H9 (cell line): ENCODE data around the gene MCFD2. TPM values are rescaled to one million over a fixed set of nuclear protein-coding genes. Genes with fewer than 3 reads are reported as not detected.
A peak's percentile ranks its signal among the peaks of the same experiment; 100 is the strongest.

Source experiments
- DNase-seq: peaks from one replicate; pipeline ENCODE4 v3.0.0-alpha.2; 2017
- H2AFZ ChIP-seq: one replicate; pipeline ENCODE4 v1.6.1; 2013; ENCODE audit warnings: mild to moderate bottlenecking, low read length, control low read depth, moderate library complexity
- H2AK5ac ChIP-seq: 2 replicates; pipeline ENCODE4 v1.6.1; 2013; ENCODE audit warnings: low read length, control low read depth, mixed read lengths; ENCODE audit not compliant: insufficient read length
- H2BK120ac ChIP-seq: one replicate; pipeline ENCODE4 v1.6.1; 2013; ENCODE audit warnings: low read depth, mild to moderate bottlenecking, low read length, control low read depth, inconsistent platforms; ENCODE audit not compliant: poor library complexity, severe bottlenecking
- H2BK12ac ChIP-seq: 2 replicates; pipeline ENCODE4 v1.6.1; 2013; ENCODE audit warnings: low read length, control low read depth, mixed read lengths, low read depth; ENCODE audit not compliant: insufficient read length
- H2BK15ac ChIP-seq: 2 replicates; pipeline ENCODE4 v1.6.1; 2013; ENCODE audit warnings: low read depth, low read length, control low read depth
- H2BK20ac ChIP-seq: one replicate; pipeline ENCODE4 v1.6.1; 2013; ENCODE audit warnings: low read depth, mild to moderate bottlenecking, low read length, control low read depth, inconsistent platforms; ENCODE audit not compliant: poor library complexity, severe bottlenecking
- H2BK5ac ChIP-seq: 2 replicates; pipeline ENCODE4 v1.6.1; 2013; ENCODE audit warnings: low read length, control low read depth, mixed read lengths; ENCODE audit not compliant: insufficient read length
- H3K14ac ChIP-seq: 2 replicates; pipeline ENCODE4 v1.6.1; 2013; ENCODE audit warnings: low read length, control low read depth; ENCODE audit not compliant: insufficient read depth
- H3K18ac ChIP-seq: 2 replicates; pipeline ENCODE4 v1.6.1; 2013; ENCODE audit warnings: low read depth, mild to moderate bottlenecking, mixed read lengths, low read length, control low read depth; ENCODE audit not compliant: insufficient read length
- H3K23ac ChIP-seq: 2 replicates; pipeline ENCODE4 v1.6.1; 2013; ENCODE audit warnings: low read length, control low read depth, mixed read lengths, low read depth; ENCODE audit not compliant: insufficient read length
- H3K23me2 ChIP-seq: 2 replicates; pipeline ENCODE4 v1.6.1; 2013; ENCODE audit warnings: low read depth, mild to moderate bottlenecking, mixed read lengths, low read length, control low read depth; ENCODE audit not compliant: insufficient read length, poor library complexity, severe bottlenecking
- H3K27ac ChIP-seq: 2 replicates; pipeline ENCODE4 v1.5.1; 2013; ENCODE audit warnings: low read length, control low read depth, mixed read lengths, low read depth; ENCODE audit not compliant: insufficient read length
- H3K27me3 ChIP-seq: 2 replicates; pipeline ENCODE4 v1.6.1; 2013; ENCODE audit warnings: low read length, control low read depth, inconsistent platforms; ENCODE audit not compliant: insufficient read depth
- H3K4ac ChIP-seq: 2 replicates; pipeline ENCODE4 v1.6.1; 2013; ENCODE audit warnings: low read depth, mild to moderate bottlenecking, control low read depth, inconsistent platforms, low read length, moderate library complexity
- H3K4me1 ChIP-seq: 2 replicates; pipeline ENCODE4 v1.6.1; 2013; ENCODE audit warnings: low read length, control low read depth, inconsistent platforms; ENCODE audit not compliant: insufficient read depth
- H3K4me2 ChIP-seq: 2 replicates; pipeline ENCODE4 v1.6.1; 2013; ENCODE audit warnings: low read length, control low read depth, mixed read lengths; ENCODE audit not compliant: insufficient read length, insufficient read depth
- H3K56ac ChIP-seq: 2 replicates; pipeline ENCODE4 v1.6.1; 2013; ENCODE audit warnings: low read depth, mild to moderate bottlenecking, mixed read lengths, low read length, control low read depth; ENCODE audit not compliant: insufficient read length
- H3K79me1 ChIP-seq: 2 replicates; pipeline ENCODE4 v1.6.1; 2013; ENCODE audit warnings: low read depth, mild to moderate bottlenecking, moderate library complexity, low read length, control low read depth, inconsistent platforms; ENCODE audit not compliant: insufficient read depth, poor library complexity, severe bottlenecking
- H3K79me2 ChIP-seq: 2 replicates; pipeline ENCODE4 v1.6.1; 2013; ENCODE audit warnings: low read length, control low read depth, inconsistent platforms; ENCODE audit not compliant: insufficient read depth
- H3K9ac ChIP-seq: 2 replicates; pipeline ENCODE4 v1.6.1; 2013; ENCODE audit warnings: low read length, control low read depth, mixed read lengths; ENCODE audit not compliant: insufficient read length; ENCODE audit errors: extremely low read depth
- H3K9me3 ChIP-seq: one replicate; pipeline ENCODE4 v1.6.1; 2013; ENCODE audit warnings: low read depth, low read length, inconsistent platforms; ENCODE audit not compliant: control insufficient read depth
- H3T11ph ChIP-seq: one replicate; pipeline ENCODE4 v1.6.1; 2013; ENCODE audit warnings: mild to moderate bottlenecking, low read length, control low read depth, inconsistent platforms
- H4K20me1 ChIP-seq: one replicate; pipeline ENCODE4 v1.6.1; 2013; ENCODE audit not compliant: control insufficient read depth, insufficient read length, insufficient read depth
- H4K5ac ChIP-seq: 2 replicates; pipeline ENCODE4 v1.6.1; 2013; ENCODE audit warnings: low read depth, mild to moderate bottlenecking, mixed read lengths, low read length, control low read depth; ENCODE audit not compliant: insufficient read length
- H4K8ac ChIP-seq: replicated peaks from 2 replicates; pipeline ENCODE4 v1.6.1; 2013; ENCODE audit warnings: low read length, control low read depth, mixed read lengths, low read depth; ENCODE audit not compliant: insufficient read length
- H4K91ac ChIP-seq: 2 replicates; pipeline ENCODE4 v1.6.1; 2013; ENCODE audit warnings: low read depth, mild to moderate bottlenecking, moderate library complexity, mixed read lengths, low read length, control low read depth; ENCODE audit not compliant: insufficient read length
- H3K27ac Mint-ChIP-seq, 3 experiments: 2 replicates in 2 of 3; 3 replicates in 1 of 3; pipeline ENCODE4 v1.8.0; 2020 to 2021; ENCODE audit warnings: mixed read lengths in 3 of 3, mild to moderate bottlenecking in 1 of 3, moderate library complexity in 1 of 3
- H3K27me3 Mint-ChIP-seq: 2 replicates; pipeline ENCODE4 v1.8.0; 2021; ENCODE audit warnings: low read depth, mild to moderate bottlenecking, moderate library complexity, mixed read lengths
- H3K36me3 Mint-ChIP-seq, 3 experiments: 2 replicates in 2 of 3; 3 replicates in 1 of 3; pipeline ENCODE4 v1.8.0; 2020 to 2021; ENCODE audit warnings: low read depth in 3 of 3, mixed read lengths in 3 of 3; ENCODE audit not compliant: insufficient read depth in 1 of 3
- H3K4me1 Mint-ChIP-seq, 2 experiments: 2 replicates each; pipeline ENCODE4 v1.8.0; 2020; ENCODE audit warnings: mixed read lengths in 2 of 2
- H3K4me3 Mint-ChIP-seq, 2 experiments: 2 replicates in 1 of 2; 3 replicates in 1 of 2; pipeline ENCODE4 v1.8.0; 2020 to 2021; ENCODE audit warnings: mild to moderate bottlenecking in 2 of 2, mixed read lengths in 2 of 2, moderate library complexity in 1 of 2
- H3K9me3 Mint-ChIP-seq, 2 experiments: 2 replicates in 1 of 2; 3 replicates in 1 of 2; pipeline ENCODE4 v1.8.0; 2020; ENCODE audit warnings: mild to moderate bottlenecking in 2 of 2, mixed read lengths in 2 of 2, moderate library complexity in 1 of 2
- WGBS: extraction: QIAGEN DNeasy Blood & Tissue Kit; methylation state at CpG from one replicate; pipeline ENCODE4 v1.1.7; 2013; ENCODE audit warnings: missing lambda C conversion rate, low lambda C conversion rate, mixed read lengths; ENCODE audit not compliant: insufficient read length; ENCODE audit errors: extremely low coverage; 5-methylcytosine and 5-hydroxymethylcytosine counted together
- total RNA-seq: library from RNA; stranded (reverse); gene quantifications from 2 replicates; pipeline ENCODE4 v1.2.1, GENCODE V29; 2021
- TF ChIP-seq, protein P1 (sequence below): fragments of 200-600 bp; sonication (generic); conservative IDR thresholded peaks from 3 replicates; pipeline ENCODE4 v1.8.0; 2021; ENCODE audit warnings: antibody characterized with exemption, mild to moderate bottlenecking

MCFD2 gene
- total RNA-seq, 1 experiment from 2014 or later: 64.6 TPM

DNA sequence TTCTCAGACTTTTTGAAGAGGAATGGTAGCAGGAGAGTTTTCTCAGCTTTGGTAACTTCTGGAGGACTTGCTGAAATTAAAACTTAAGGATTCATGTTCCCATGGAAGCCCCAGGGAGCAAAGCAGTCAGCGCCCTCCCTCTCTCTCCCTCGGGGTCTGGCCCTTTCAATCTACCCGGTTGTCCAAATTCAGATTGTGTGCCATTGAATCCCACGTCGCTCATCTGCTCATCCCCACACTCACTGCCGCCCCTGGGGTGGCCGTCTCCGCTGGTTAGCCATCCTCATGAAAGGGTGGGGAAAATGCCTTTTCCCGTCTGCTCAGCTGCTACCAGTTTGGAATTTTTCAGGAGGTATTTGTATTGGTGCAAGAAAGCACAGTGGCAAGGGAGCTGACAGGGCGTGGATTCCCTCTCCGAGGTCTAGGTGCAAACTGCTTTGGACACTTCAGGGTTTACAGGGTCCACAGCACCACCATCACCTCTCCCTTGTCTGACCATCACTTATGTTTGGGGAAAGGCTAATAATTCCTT is 27.1 kb downstream of the MCFD2 start:
- H3K4ac ChIP-seq: no peak overlapping the region
- no peak overlapping the region for H2BK5ac ChIP-seq
- H2AFZ ChIP-seq: no peak overlapping the region

More for the DNA sequence above, 27.1 kb downstream of the MCFD2 start:
- no peaks in the 10 kb centered on the region for H3K23me2 ChIP-seq
- WGBS: no CpG with 5 or more reads among the region's 11 CpGs
- H3K4me3 Mint-ChIP-seq: no peak overlapping the region
- H2BK120ac ChIP-seq: no peak overlapping the region
- H3K27me3 Mint-ChIP-seq: no peaks in the 10 kb centered on the region; the same call in 1 of the 2 replicates
- no peak overlapping the region for H2BK15ac ChIP-seq
- H2AK5ac ChIP-seq: no peak overlapping the region
- H3K9me3 Mint-ChIP-seq: no peaks in the 10 kb centered on the region; a peak in 2 of 5 replicates
- no peaks in the 10 kb centered on the region for H3K27me3 ChIP-seq
- no peaks in the 10 kb centered on the region for H3K4me1 ChIP-seq
- H4K5ac ChIP-seq: no peak overlapping the region
- no peaks in the 10 kb centered on the region; a peak in 1 of 7 replicates for H3K36me3 Mint-ChIP-seq
- TF ChIP-seq, protein P1, sequence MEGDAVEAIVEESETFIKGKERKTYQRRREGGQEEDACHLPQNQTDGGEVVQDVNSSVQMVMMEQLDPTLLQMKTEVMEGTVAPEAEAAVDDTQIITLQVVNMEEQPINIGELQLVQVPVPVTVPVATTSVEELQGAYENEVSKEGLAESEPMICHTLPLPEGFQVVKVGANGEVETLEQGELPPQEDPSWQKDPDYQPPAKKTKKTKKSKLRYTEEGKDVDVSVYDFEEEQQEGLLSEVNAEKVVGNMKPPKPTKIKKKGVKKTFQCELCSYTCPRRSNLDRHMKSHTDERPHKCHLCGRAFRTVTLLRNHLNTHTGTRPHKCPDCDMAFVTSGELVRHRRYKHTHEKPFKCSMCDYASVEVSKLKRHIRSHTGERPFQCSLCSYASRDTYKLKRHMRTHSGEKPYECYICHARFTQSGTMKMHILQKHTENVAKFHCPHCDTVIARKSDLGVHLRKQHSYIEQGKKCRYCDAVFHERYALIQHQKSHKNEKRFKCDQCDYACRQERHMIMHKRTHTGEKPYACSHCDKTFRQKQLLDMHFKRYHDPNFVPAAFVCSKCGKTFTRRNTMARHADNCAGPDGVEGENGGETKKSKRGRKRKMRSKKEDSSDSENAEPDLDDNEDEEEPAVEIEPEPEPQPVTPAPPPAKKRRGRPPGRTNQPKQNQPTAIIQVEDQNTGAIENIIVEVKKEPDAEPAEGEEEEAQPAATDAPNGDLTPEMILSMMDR: no peak
- no peaks in the 10 kb centered on the region for H3K79me1 ChIP-seq
- H2BK20ac ChIP-seq: no peak overlapping the region
- peaks cover 13 to 20% of the 10 kb centered on the region in 2 experiments for H3K4me1 Mint-ChIP-seq
- no peak overlapping the region for H3K9ac ChIP-seq
- no peak overlapping the region for H3T11ph ChIP-seq
- H3K23ac ChIP-seq: no peak overlapping the region
- H3K9me3 ChIP-seq: no peaks in the 10 kb centered on the region
- H3K56ac ChIP-seq: no peak overlapping the region
- no peak overlapping the region for H2BK12ac ChIP-seq
- H4K8ac ChIP-seq: no peak overlapping the region
- H4K91ac ChIP-seq: no peak overlapping the region
- H3K27ac ChIP-seq: no peak overlapping the region
- H4K20me1 ChIP-seq: no peaks in the 10 kb centered on the region
- H3K4me2 ChIP-seq: no peak overlapping the region
- H3K18ac ChIP-seq: no peak overlapping the region
- peak overlapping the region in 1 of 3 experiments; percentile 73; a peak in 1 of 7 replicates for H3K27ac Mint-ChIP-seq
- H3K14ac ChIP-seq: no peak overlapping the region
- DNase-seq: no peak
- no peaks in the 10 kb centered on the region for H3K79me2 ChIP-seq
